ENCODE measurements around the gene ZNF771.
"Not testable (repeated sequence)": the region's sequence is repeated elsewhere in the genome, so short reads cannot be mapped to it uniquely, and the experiment has no call there.

ZNF771 gene

DNA sequence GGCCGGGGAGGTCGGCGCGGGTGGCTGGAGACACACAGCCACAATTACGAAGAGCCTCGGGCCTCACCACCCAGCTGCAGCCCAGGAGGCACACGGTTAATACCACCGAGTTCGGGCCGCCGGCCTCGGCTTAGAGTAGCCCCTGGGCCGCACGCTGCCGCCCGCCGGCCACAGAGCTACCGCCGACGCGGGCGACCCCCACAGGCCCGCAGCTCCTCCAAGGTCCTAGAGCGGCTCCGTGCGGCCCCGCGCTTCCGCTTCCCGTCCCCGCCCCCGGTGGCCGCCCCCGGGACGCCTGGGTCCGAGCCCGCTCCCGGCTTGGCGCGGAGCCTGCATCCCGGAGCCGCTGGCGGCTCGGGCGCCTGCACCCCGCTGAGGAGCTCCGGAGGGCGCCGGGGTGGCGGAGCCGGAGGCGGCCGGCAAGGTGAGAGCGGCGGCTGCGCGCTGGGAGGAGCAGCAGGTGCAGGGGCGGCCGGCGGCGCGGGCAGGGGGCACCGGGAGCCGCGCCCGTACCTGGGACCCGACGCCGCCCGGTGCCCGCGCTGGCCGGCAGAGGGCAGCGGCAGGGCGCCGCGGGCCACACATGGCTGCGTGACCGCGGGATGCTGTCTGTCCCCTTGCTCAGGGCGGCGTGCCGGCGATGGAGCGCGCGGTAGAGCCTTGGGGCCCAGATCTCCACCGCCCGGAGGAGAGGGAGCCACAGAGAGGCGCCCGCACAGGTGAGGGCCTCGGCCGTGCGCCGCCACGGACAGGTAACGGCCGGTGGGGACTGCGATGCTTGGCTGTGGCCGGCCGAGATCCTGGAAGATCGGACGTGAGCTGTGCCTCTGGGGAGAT lies 12.0 kb upstream of the ZNF771 start, which contains the start of gene ZNF48:
Gene ZNF48 (plus strand): TSS at position 266 of the 837 bp plus-strand sequence. CDS start 375 bp downstream, at position 641.
- peak within 1 kb of the TSS; percentile 67 for H3K4me3 ChIP-seq (ENCODE audit: low read length)
- DNase-seq (ENCODE audit: low read depth), result peak; percentile 70
- TF ChIP-seq, protein P1, sequence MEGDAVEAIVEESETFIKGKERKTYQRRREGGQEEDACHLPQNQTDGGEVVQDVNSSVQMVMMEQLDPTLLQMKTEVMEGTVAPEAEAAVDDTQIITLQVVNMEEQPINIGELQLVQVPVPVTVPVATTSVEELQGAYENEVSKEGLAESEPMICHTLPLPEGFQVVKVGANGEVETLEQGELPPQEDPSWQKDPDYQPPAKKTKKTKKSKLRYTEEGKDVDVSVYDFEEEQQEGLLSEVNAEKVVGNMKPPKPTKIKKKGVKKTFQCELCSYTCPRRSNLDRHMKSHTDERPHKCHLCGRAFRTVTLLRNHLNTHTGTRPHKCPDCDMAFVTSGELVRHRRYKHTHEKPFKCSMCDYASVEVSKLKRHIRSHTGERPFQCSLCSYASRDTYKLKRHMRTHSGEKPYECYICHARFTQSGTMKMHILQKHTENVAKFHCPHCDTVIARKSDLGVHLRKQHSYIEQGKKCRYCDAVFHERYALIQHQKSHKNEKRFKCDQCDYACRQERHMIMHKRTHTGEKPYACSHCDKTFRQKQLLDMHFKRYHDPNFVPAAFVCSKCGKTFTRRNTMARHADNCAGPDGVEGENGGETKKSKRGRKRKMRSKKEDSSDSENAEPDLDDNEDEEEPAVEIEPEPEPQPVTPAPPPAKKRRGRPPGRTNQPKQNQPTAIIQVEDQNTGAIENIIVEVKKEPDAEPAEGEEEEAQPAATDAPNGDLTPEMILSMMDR (IDR thresholded peaks at IDR 0.05; ENCODE audit: insufficient read depth, low read depth, low read length, missing control alignments), result no peak

DNA sequence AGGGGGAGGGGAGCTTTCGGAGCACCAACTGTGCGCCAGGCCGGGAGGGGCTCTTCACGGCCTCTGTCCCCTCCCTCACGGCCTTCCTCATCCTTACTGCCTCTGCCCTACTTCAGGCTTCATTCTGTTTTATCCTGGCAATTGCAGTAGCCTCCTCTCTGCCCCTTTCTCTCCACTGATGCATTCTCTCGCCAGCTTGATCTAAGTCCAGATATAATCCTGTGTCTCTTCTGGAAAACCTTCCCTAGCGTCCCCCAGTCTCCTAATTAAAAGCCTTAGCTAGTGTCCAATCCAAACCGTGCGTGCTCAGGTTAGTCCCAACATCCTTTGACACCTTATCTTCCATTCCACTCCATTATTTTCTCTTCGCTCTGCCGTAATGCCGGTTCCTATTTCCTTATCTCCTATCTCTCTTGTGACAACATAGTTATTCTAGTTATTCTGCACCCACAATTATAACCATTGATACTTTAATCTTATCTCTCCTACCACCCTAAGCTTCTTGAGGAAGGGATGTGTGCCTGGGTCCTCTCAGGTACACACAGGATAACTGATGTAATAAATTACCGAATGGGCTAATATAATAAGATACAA lies 11.3 kb upstream of the ZNF771 start:
- peak overlapping the region; percentile 67 for H3K4me3 ChIP-seq (ENCODE audit: low read length)
- TF ChIP-seq, protein P1 (IDR thresholded peaks at IDR 0.05; ENCODE audit: insufficient read depth, low read depth, low read length, missing control alignments), result no peak
- no peak for DNase-seq (ENCODE audit: low read depth)

DNA sequence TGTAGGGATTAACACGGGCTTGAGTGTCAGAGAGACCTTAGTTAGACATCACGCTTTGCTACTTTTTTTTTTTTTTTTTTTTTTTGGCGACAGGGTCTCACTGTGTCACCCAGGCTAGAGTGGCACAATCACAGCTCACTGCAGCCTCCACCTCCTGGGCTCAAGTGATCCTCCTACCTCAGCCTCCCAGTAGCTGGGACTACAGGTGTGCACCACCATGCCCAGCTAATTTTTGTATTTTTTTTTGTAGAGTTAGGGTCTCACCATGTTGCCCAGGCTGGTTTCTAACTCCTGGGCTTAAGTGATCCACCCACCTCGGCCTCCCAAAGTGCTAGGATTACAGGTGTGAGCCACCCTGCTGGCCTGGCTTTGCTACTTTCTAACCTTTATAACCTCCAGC lies 10.8 kb upstream of the ZNF771 start:
- peak overlapping the region; percentile 67 for H3K4me3 ChIP-seq (ENCODE audit: low read length)

DNA sequence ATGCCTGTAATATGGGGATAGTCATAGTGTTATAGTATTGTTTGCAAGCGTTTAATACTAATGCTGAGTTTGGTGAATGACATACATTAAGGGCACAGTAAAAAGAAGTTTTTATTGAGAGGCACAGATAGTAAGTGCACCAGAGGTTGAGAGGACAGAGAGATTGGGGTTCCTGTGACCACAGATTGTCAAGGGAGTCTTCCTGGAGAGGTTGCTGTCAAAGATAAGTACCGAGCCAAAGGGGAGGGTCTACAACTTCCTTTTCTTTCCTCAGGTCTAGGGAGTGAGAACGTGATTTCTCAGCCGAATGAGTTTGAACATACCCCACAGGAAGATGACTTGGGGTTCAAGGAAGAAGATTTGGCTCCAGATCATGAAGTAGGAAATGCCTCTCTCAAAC lies 10.3 kb upstream of the ZNF771 start:
- no peak overlapping the region for H3K4me3 ChIP-seq (ENCODE audit: low read length)
- TF ChIP-seq, protein P1 (IDR thresholded peaks at IDR 0.05; ENCODE audit: insufficient read depth, low read depth, low read length, missing control alignments), result no peak
- no peak for DNase-seq (ENCODE audit: low read depth)

More for the DNA sequence above, 10.8 kb upstream of the ZNF771 start:
- DNase-seq (ENCODE audit: low read depth), result not testable (repeated sequence)

DNA sequence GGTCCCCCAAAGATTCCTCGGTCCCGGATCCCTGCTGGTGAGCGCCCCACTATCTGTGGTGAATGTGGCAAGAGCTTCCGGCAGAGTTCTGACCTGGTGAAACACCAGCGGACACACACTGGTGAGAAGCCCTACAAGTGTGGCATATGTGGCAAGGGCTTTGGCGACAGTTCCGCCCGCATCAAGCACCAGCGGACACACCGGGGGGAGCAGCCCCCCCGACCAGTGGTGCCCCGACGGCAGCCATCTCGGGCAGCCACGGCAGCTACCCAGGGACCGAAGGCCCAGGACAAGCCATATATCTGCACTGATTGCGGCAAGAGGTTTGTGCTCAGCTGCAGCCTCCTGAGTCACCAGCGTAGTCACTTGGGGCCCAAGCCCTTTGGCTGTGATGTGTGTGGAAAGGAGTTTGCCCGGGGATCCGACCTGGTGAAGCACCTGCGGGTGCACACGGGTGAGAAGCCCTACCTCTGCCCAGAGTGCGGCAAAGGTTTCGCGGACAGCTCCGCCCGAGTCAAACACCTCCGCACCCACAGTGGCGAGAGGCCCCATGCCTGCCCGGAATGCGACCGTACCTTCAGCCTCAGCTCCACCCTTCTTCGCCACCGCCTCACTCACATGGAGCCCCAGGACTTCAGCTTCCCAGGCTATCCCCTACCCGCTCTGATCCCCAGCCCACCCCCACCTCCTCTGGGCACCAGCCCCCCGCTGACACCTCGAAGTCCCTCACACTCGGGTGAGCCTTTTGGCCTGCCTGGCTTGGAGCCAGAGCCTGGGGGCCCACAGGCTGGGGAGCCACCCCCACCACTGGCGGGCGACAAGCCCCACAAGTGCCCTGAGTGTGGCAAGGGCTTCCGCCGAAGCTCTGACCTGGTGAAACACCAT lies 9.4 kb upstream of the ZNF771 start:
- TF ChIP-seq, protein P1 (IDR thresholded peaks at IDR 0.05; ENCODE audit: insufficient read depth, low read depth, low read length, missing control alignments), result no peak
- DNase-seq (ENCODE audit: low read depth), result no peak
- H3K4me3 ChIP-seq (ENCODE audit: low read length), result no peak overlapping the region

DNA sequence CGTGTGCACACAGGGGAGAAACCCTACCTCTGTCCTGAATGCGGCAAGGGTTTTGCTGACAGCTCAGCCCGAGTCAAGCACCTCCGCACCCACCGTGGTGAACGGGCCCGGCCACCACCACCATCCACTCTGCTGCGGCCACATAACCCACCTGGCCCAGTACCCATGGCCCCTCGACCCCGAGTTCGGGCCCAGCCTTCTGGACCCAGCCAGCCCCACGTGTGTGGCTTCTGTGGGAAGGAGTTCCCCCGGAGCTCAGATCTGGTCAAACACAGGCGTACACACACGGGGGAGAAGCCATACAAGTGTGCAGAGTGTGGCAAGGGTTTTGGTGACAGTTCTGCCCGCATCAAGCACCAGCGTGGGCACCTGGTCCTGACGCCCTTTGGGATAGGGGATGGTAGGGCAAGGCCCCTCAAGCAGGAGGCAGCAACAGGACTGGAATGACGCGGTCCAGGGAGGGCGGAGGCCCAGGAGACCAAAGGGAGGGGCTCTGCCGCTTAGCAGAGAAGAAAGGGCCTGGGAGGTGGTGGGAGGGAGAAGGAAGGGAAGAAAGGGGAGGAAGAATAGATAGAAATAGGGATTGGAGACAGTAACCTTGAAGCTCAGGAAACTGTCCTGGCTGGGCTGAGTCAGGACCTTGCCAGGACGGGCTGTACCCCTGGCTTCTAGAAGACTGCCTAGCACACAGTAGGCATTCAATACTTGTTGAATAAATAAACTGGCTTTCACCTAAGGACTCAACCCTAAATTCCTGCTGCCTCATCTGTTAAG lies 8.6 kb upstream of the ZNF771 start:
- TF ChIP-seq, protein P1 (IDR thresholded peaks at IDR 0.05; ENCODE audit: insufficient read depth, low read depth, low read length, missing control alignments), result no peak
- H3K4me3 ChIP-seq (ENCODE audit: low read length), result no peak overlapping the region
- DNase-seq (ENCODE audit: low read depth), result no peak

Data from epithelial cell of esophagus (primary cell).